ENCODE measurements around the gene SH3BP4.

The SH3BP4 gene

GRCh38 chr2:234967201-234967869, 15.5 kb downstream of the SH3BP4 start:
- DNase-seq: no peak

- no peak for DNase-seq
Measured at GRCh38 chr2:234967870-234968208, 16.0 kb downstream of the SH3BP4 start.

GRCh38 chr2:234968631-234969305, 17.0 kb downstream of the SH3BP4 start:
- DNase-seq: no peak

- no peak for DNase-seq
Measured at GRCh38 chr2:234969306-234970098, 17.7 kb downstream of the SH3BP4 start.

GRCh38 chr2:234970099-234970440, 18.3 kb downstream of the SH3BP4 start:
- no peak for DNase-seq

- DNase-seq: no peak
Measured at GRCh38 chr2:234970477-234970882, 18.7 kb downstream of the SH3BP4 start.

GRCh38 chr2:234971496-234971895, 19.7 kb downstream of the SH3BP4 start:
- DNase-seq: no peak

- no peak for DNase-seq
Measured at GRCh38 chr2:234973008-234973407, 21.2 kb downstream of the SH3BP4 start.

GRCh38 chr2:234974501-234975385, 22.9 kb downstream of the SH3BP4 start:
- no peak for DNase-seq

- no peak for DNase-seq
Measured at GRCh38 chr2:234975611-234976010, 23.8 kb downstream of the SH3BP4 start.

GRCh38 chr2:234976479-234977227, 24.8 kb downstream of the SH3BP4 start:
- DNase-seq: no peak

- DNase-seq: no peak
Measured at GRCh38 chr2:234977228-234977679, 25.4 kb downstream of the SH3BP4 start.

GRCh38 chr2:234978466-234979203, 26.8 kb downstream of the SH3BP4 start:
- DNase-seq: no peak

GRCh38 chr2:234979204-234980167, 27.7 kb downstream of the SH3BP4 start:
- DNase-seq: no peak

- no peak for DNase-seq
Measured at GRCh38 chr2:234980451-234981187, 28.8 kb downstream of the SH3BP4 start.

GRCh38 chr2:234981197-234982095, 29.6 kb downstream of the SH3BP4 start:
- no peak for DNase-seq

- DNase-seq: no peak
Measured at GRCh38 chr2:234982096-234982834, 30.4 kb downstream of the SH3BP4 start.
